Fibroblast of skin of right quadriceps (primary cell): Measurements from ENCODE around the gene SPG11.
"Not testable (repeated sequence)": the region's sequence is repeated elsewhere in the genome, so short reads cannot be mapped to it uniquely, and the experiment has no call there.

Source experiments
- DNase-seq: peaks from one replicate; pipeline ENCODE4 v3.0.0-alpha.2; 2013

The SPG11 gene

DNA sequence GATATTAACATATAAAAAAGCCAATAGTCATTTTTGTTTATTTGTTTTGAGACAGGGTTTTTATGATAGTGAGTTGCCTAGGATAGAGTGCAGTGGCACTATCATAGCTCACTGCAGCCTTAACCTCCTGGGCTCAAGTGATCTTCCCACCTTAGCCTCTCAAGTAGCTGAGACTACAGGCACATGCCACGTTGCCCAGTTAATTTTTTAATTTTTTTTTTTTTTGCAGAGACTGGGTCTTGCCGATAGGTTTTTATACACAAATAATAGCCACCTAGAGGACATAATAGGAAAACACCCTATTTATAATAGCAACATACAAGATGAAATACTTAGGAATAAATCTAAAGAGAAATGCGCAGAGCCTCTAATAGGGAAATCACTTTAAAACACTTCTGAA is 113.2 kb downstream of the SPG11 start:
- DNase-seq: peak; percentile 44

DNA sequence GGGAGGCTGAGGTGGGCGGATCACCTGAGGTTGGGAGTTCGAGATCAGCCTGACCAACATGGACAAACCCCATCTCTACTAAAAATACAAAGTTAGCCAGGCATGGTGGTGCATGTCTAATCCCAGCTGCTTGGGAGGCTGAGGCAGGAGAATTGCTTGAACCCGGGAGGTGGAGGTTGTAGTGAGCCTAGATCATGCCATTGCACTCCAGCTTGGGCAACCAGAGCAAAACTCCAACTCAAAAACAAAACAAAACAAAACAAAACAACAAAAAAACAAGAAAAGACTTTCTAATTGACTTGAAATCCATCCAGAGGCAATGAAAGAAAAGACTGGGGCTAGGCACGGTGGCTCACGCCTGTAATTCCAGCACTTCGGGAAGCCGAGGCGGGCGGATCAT is 114.3 kb downstream of the SPG11 start:
- not testable (repeated sequence) for DNase-seq

DNA sequence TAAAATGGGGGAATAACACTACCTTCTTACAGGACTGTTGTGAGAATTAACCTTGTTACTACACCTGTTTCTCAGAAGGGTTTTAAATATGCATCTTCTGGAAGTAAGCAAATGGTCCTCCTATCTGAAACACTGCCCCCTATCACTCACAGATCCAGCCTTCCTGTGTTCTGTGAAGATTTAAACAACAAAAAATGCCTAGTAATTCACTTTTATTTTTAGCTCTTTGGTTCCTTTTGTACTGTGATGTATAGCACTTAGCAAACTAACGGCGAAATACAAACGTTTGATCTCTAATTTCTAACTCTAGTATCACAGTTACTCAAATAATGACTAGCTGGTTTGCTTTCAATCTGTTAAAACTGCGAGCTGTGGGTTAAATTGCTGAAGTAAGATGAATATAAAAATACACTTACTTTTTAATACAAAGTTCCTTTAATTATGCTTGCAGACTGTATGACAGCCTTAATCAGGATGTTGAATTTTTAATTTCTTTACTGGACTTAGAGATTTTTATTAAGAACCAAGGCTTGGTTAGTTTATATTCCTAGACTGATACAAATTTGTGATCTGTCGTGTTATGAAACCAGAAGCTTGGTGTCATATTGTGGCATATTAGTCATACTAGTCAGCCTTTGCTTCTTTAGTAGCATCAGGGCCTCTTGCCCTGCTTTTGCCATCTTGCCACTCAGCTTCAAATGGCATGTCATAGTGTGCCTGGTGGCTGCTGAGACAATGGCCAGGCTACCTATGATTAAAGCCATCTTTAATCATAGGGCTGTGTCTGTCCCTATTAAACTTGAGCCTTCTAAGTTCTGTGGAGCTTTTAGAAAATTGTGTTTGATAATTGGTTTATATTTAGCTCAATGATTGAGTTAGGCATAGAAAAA is 117.3 kb downstream of the SPG11 start:
- DNase-seq: peak; percentile 20

DNA sequence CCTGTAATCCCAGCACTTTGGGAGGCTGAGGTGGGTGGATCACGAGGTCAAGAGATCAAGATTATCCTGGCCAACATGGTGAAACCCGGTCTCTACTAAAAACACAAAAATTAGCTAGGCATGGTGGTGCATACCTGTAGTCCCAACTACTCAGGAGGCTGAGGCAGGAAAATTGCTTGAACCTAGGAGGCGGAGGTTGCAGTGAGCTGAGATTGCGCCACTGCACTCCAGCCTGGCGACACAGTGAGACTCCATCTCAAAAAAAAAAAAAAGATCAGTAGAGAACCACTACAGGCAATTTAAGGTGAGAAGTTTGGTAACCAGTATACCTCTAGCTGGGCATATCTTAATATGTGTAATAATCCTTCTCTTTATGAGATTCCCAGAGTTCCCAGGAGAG is 118.7 kb downstream of the SPG11 start:
- not testable (repeated sequence) for DNase-seq

DNA sequence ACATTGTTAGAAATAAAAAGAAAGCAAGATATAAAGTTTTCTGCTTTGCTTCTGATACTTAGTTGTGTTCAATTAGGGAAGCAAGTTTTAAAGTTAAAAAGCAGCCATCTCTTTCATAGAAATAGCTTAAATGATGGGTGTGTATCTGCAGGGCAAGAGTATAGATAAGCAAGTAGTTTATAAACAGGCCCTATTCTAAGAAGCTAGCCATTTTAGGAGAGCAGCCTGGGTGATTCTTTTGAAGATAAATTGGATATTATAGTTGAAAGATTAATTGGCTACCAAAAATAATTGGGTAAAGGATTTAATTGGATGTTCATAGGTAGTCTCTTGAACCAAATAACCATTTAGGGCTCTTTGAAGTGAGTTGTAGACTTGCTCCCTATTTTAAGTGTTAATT is 120.9 kb downstream of the SPG11 start:
- no peak for DNase-seq

DNA sequence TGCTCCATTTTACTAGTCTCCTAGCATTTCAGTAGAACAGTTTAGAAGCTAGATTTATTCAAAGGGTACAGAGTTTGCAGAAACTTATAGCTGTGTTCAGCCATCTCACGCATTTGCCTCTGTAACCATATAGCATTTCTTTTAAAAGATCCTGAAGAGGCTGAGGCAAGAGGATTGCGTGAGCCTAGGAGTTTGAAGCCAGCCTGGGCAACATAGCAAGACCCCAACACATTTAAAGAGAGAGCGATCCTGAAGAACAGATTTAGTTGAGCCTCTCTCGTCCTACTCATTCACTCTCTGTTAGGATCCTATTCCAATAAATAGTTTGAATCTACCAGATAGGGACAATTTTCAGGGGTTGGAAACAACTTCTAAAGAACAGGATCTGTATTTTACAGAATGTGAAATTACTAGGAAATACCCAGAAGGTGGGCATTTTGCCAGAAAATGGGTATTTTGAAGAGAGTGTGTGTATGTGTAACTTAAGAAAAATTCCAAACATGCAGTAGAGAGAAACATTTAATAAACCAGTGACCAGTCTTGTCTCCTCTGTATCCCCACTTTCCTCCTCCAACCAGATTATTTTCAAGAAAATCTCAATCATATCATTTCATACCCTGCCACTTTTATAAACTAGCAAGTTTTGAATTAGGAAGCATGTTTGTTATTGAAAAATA is 122.0 kb downstream of the SPG11 start:
- DNase-seq: peak; percentile 89

DNA sequence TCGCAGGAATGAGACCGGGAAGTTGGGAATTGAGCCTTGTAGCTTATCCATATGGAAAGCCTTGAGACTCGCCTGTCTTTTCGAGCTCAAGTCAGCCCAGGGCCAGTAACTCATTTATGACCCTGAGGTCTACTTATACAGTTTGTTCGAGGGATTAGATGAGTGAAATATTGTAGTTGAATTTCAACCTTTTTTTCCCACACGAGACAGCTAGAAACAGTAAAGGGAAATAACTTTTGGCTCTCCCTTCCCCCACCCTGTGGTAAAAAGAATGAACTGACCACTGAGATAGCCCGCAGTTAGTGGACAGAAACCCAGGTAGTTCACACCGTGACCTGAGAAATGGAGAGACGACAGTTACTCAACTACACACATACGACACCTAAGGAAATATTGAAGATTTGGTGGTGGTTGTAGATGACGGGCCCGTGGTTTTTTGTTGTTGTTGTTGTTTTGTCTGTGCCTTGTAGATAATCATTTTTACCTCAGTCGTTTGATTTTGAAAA is 125.7 kb downstream of the SPG11 start:
- no peak for DNase-seq

DNA sequence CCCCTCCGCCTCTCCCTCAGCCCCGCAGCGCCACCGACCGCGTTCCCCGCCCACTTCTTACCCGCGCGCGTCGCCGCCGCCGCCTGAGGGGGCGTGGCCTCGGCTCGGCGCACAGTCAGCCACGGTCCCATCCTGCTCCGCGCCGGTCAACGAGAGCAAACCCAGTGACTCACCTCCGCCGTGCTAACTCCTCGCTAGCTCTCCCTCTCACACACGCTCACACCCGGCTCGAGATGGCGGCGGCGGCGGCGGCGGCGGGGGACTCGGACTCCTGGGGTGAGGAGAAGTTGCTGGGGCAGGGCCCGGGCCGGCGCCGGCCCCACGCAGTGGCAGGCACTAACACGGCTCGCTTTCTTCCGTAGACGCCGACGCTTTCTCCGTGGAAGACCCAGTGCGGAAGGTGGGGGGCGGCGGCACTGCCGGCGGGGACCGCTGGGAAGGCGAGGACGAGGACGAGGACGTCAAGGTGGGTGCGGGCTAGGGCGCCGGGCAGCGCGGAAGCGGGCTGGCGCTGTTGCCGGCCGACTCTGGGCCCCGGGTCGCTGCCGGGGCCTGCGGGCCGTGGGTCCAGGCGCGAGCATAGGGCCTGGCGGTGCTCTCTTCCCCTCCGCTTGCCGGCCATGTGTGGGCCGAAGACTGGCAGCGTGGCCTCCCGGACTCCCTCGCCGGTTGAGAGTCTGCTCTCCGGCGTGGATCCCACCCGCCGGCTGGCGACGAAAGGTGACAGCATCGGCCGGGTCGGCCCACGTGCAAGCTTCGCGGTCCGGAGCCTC is 126.3 kb downstream of the SPG11 start, which contains the start of gene EIF3J:
EIF3J (plus strand) TSS at position 186 of the 773 bp plus-strand sequence; CDS start at position 234, 48 bp downstream.
- DNase-seq: peak; percentile 97

DNA sequence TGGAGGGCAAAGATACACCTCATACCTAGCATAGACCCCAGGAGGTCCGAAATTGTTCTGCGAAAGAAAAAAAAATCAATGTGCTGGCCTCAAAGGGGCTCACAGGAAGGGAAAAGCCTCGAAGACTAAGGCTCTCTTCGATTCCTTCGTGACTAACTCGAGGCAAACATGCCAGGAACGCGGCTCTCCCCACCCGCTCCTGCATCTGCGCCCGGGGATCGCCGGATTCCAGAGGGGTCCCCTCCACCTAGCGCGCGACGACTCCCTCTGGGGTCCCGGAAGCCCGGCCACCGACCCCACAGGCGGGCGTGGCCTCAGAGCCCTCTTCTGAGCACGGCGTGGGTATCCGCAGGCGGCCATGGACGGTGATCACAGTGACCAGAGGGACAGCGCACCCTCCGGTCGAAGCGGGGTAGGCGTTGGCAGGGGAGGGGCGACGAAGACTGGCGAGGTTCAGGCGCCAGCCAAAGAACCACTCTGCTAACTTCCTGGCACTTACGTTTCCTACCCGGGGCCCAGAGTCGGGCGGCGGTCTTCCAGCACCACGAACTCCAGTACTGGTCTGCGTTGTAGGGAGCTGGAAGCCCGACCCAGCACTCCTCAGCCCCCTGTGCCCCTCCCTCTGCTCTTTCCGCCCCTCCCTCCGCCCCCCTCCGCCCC is 127.0 kb downstream of the SPG11 start:
- DNase-seq: no peak

DNA sequence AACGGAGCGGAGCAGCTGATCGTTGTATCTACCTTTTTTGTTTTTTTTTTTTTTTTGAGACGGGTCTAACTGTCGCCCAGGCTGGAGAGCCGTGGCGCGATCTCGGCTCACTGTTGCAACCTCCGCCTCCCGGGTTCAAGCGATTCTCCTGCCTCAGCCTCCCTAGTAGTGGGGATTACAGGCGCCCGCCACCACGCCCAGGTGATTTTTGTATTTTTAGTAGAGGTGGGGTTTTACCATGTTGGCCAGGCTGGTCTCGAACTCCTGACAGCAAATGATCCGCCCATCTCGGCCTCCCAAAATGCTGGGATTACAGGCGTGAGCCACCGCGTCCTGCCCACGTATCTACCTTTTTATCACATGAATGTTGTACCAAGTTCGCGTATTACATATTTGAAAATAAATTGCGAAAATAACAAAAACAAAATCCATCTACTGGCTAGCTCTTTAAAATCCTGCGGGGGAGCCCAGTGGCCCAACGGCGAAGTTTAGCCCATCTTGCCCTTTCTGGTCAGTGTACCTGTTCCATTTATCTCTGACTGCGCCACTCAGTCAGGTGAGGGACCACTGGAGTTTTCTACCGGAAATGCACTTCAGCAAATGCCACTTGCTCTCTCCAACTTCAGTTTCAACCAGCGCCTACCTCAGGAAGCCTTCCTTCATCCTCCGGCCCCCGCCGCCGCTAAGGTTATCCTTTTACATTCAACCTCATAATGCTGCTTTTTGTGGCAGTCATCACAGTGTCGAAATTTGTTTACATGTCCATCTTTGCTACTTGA is 127.8 kb downstream of the SPG11 start:
- DNase-seq: no peak

DNA sequence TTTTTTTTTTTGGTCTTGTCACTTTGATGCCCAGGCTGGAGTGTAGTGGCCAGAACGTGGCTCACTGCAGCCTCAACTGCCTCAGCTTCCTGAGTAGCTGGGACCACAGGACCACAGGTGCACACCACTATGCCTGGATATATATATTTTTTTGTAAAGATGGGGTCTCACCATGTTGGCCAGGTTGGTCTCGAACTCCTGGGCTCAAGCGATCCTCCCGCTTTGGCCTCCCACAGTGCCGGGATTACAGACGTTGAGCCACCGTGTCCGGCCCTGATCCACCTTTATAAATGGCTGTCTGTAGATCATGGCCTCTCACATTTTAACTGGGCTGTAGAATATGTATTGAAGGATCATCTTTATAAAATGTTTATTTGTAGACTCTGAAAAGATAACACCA is 128.4 kb downstream of the SPG11 start:
- DNase-seq: no peak

DNA sequence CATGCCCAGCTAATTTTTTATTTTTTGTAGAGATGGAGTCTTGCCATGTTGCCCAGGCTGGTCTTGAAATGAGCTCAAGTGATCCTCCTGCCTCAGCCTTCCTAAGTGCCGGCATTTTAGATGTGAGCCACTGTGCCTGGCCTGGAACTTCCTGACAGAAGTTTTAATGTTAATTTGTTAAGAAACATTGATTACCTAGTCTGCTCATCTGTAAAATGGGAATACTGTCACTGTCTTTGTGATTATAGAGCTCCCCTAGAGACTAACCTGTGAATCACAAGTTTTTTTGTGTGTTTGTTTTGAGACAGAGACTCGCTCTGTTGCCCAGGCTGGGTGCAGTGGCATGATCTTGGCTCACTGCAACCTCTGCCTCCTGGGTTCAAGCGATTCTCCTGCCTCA is 130.8 kb downstream of the SPG11 start:
- no peak for DNase-seq

DNA sequence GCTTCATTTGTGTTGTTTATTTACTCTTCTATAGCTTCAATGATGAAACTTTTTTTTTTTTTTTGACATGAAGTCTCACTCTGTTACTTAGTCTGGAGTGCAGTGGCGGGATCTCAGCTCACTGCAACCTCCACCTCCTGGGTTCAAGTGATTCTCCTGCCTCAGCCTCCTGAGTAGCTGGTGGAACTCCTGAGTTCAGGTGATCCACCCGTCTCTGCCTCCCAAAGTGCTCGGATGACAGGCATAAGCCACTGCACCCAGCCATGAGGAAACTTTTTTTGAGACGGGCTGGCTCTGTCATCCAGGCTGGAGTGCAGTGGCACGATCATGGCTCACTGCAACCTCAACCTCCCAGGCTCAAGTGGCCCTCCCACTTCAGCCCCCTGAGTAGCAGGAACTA is 131.2 kb downstream of the SPG11 start:
- not testable (repeated sequence) for DNase-seq

DNA sequence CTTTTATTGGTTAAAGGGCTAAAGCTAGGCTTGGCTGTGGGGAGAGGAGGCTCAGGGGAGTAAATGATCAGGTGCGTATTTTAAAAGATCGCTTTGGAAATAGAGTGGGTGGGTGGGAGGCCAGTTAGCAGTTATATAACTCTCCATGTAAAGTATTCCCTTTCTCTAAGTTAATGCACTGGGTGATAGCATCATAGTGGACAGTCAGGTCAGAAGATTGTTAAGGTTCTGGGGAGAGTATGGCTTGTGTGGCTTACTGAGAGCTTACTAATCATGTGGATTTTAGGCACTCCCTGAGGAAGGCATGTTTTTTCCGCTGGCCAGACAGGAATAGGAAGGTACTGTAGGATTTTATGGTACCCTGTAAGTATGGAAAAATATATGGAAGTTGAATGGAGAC is 132.8 kb downstream of the SPG11 start:
- no peak for DNase-seq

DNA sequence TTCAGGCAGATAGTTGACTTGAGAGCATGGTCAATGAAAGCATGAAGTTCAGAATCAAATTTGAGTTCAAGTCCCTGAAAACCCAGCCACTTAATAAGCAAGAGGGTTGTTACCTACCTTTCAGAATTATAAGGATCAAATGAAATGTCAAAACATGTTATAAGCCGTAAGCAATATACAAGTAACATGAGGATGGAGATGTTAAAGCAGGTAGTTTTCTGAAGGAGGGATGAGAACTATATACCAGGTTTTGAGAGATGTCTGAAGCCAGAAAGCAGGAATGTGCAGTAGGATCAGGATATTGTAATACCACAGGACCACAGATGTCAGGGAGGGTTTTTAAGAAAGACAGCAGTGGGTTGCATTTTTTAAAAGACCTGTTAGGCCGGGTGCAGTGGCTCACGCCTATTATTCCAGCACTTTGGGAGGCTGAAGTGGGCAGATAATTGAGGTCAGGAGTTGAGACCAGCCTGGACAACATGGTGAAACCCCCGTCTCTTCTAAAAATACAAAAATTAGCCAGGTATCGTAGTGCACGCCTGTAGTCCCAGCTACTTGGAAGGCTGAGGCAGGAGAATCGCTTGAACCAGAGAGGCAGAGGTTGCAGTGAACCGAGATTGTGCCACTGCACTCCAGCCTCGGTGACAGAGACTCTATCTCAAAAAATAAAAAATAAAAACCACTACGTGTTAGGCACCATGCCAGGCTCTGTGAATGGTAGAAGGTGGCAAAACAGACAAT is 133.4 kb downstream of the SPG11 start:
- DNase-seq: no peak

DNA sequence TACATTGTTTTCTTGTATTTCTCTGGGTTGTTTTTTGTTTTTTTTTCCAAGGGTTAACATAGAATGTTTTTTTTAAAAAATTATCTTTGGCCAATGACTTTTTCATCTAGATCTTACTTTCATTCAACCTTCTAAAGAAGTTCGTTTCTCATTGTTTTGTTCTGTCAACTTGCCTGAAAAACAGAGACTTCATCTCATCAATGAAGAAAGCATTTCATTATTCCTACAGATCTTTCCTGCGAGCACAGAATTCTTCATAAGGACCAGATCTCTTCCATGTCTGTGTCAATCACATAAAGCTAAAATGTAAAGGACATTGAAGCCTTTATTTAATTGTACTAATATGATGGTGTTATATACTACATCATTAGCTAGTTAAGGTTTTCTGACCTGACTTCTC is 136.2 kb downstream of the SPG11 start:
- no peak for DNase-seq

DNA sequence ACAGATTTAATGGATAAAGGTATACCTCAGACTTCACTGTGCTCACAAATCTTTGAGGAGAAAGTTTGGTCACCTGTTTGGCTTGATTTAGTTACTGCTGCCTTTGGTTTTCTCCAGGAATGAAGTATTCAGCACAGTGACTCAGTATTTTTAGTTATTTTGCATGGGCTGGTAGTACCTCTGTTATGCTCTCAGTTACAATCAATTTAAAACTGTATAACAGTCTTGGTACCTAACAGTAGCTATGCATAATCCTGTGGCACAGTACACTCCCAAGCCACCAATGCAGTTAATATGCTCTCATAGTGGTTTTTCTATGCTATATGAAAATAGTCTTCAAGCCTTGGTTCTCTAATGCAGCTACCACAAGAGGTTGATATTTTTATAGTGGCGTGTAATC is 138.4 kb downstream of the SPG11 start:
- no peak for DNase-seq

DNA sequence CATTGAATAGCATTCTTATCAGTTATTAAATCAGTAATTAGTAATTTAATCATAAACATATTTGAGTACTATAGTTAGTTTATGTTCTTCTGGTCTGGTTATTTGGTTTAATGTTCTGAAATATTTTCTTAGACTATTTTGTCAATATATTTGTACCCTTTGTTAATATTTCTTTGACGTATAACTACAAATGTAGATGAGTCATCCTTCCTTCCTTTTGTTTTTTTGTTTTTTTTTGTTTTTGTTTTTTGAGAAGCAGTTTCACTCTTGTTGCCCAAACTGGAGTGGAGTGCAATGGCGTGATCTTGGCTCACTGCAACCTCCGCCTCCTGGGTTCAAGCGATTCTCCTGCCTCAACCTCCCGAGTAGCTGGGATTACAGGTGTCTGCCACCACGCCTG is 143.9 kb downstream of the SPG11 start:
- no peak for DNase-seq

DNA sequence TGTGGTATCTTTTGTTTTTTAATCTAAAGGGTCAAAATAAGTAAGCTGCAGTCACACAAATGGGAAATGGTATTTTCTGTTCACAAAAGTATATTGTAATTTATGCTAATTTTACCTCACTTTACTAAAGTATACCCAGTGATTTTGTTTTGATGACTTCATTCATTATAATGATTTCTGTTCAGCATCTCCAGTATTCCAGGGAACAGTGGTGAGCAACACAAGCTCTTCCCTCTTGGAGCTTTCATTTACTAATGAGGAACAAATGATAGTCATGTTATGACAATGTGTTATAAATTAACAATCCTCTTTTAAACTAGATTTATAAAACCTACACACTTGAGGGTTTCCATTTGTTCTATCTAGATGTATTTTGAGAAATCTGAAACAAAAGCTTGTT is 147.0 kb downstream of the SPG11 start:
- no peak for DNase-seq
